Esophagus mucosa (tissue), 1 donor: ENCODE data around the gene SPEF2. TPM values are rescaled to one million over a fixed set of nuclear protein-coding genes. Genes with fewer than 3 reads are reported as not detected.

Experiments used
- ATAC-seq: fragments of 200-7000 bp; cut with Tn5 transposase; one replicate; pipeline ENCODE4 v1.9.1; 2020
- total RNA-seq: library from RNA; stranded (reverse); gene quantifications from one replicate; pipeline ENCODE4 v1.2.4, GENCODE V29; 2023
- donor health status: DM: yes; HTN: yes; CAD: no.

Gene SPEF2
- total RNA-seq, 1 donor from 2014 or later = 1.6 TPM

GRCh38 chr5:35735718-35736117, 118.1 kb downstream of the SPEF2 start:
- ATAC-seq = no peak

GRCh38 chr5:35736280-35736679, 118.6 kb downstream of the SPEF2 start:
- ATAC-seq = no peak

GRCh38 chr5:35741126-35741716, 123.6 kb downstream of the SPEF2 start:
- ATAC-seq = no peak

- ATAC-seq = no peak
Measured at GRCh38 chr5:35741971-35742370, 124.3 kb downstream of the SPEF2 start.

GRCh38 chr5:35743644-35744043, 126.0 kb downstream of the SPEF2 start:
- no peak for ATAC-seq

- ATAC-seq = no peak
Measured at GRCh38 chr5:35745193-35745592, 127.5 kb downstream of the SPEF2 start.

GRCh38 chr5:35745660-35746059, 128.0 kb downstream of the SPEF2 start:
- no peak for ATAC-seq

GRCh38 chr5:35752012-35752411, 134.3 kb downstream of the SPEF2 start:
- ATAC-seq = no peak

- ATAC-seq = no peak
Measured at GRCh38 chr5:35753500-35753899, 135.8 kb downstream of the SPEF2 start.

- ATAC-seq = no peak
Measured at GRCh38 chr5:35754481-35754880, 136.8 kb downstream of the SPEF2 start.

- ATAC-seq = no peak
Measured at GRCh38 chr5:35755966-35756365, 138.3 kb downstream of the SPEF2 start.

GRCh38 chr5:35758151-35758724, 140.6 kb downstream of the SPEF2 start:
- ATAC-seq = no peak

- ATAC-seq = no peak
Measured at GRCh38 chr5:35761541-35761940, 143.9 kb downstream of the SPEF2 start.

GRCh38 chr5:35762368-35762767, 144.7 kb downstream of the SPEF2 start:
- no peak for ATAC-seq

GRCh38 chr5:35765921-35766320, 148.3 kb downstream of the SPEF2 start:
- no peak for ATAC-seq

GRCh38 chr5:35771300-35771699, 153.6 kb downstream of the SPEF2 start:
- ATAC-seq = no peak

- ATAC-seq = no peak
Measured at GRCh38 chr5:35771839-35772238, 154.2 kb downstream of the SPEF2 start.

- ATAC-seq = no peak
Measured at GRCh38 chr5:35773967-35774366, 156.3 kb downstream of the SPEF2 start.

GRCh38 chr5:35776757-35777156, 159.1 kb downstream of the SPEF2 start:
- ATAC-seq = no peak

GRCh38 chr5:35777358-35778087, 159.9 kb downstream of the SPEF2 start:
- peak; percentile 62 for ATAC-seq

GRCh38 chr5:35778259-35778769, 160.7 kb downstream of the SPEF2 start:
- ATAC-seq = no peak

GRCh38 chr5:35780236-35780635, 162.6 kb downstream of the SPEF2 start:
- no peak for ATAC-seq

- no peak for ATAC-seq
Measured at GRCh38 chr5:35781181-35781790, 163.6 kb downstream of the SPEF2 start.

- ATAC-seq = no peak
Measured at GRCh38 chr5:35783551-35783950, 165.9 kb downstream of the SPEF2 start.
